Stimulated activated CD4-positive, alpha-beta T cell treated with anti-CD3 and anti-CD28 coated beads, Interleukin-2, amount 100 ng/mL, for 4 hours (primary cell): ENCODE results near the gene KLK11.
"Not testable (repeated sequence)": the region's sequence is repeated elsewhere in the genome, so short reads cannot be mapped to it uniquely, and the experiment has no call there.

Source experiments
- DNase-seq: peaks from one replicate; pipeline ENCODE4 v3.0.0-alpha.2; 2020; ENCODE audit warnings: low read depth

The KLK11 gene

GRCh38 chr19:51003316-51003715 lies 23.1 kb downstream of the KLK11 start:
- DNase-seq, result no peak

GRCh38 chr19:51002542-51003311 lies 23.7 kb downstream of the KLK11 start:
- DNase-seq, result no peak

- no peak for DNase-seq
Measured at GRCh38 chr19:51002089-51002532, 24.3 kb downstream of the KLK11 start.

- DNase-seq, result no peak
Measured at GRCh38 chr19:51001515-51001914, 24.9 kb downstream of the KLK11 start, which contains the start of gene KLK8. KLK8 (minus strand) TSS chr19:51001604; CDS start chr19:51001167, 437 bp downstream.

- DNase-seq, result no peak
Measured at GRCh38 chr19:51000981-51001380, 25.4 kb downstream of the KLK11 start.

GRCh38 chr19:51000426-51000825 lies 26.0 kb downstream of the KLK11 start:
- no peak for DNase-seq

- DNase-seq, result no peak
Measured at GRCh38 chr19:50998686-50999085, 27.7 kb downstream of the KLK11 start.

GRCh38 chr19:50998061-50998460 lies 28.4 kb downstream of the KLK11 start:
- no peak for DNase-seq

- no peak for DNase-seq
Measured at GRCh38 chr19:50994129-50994528, 32.3 kb downstream of the KLK11 start.

- no peak for DNase-seq
Measured at GRCh38 chr19:50992666-50993035, 33.8 kb downstream of the KLK11 start.

GRCh38 chr19:50984416-50984815 lies 42.0 kb downstream of the KLK11 start:
- DNase-seq, result not testable (repeated sequence)

GRCh38 chr19:50983625-50984292 lies 42.7 kb downstream of the KLK11 start, which contains the start of gene KLK7:
KLK7 (minus strand) TSS chr19:50983917; CDS start chr19:50982399, 1,518 bp downstream.
- DNase-seq, result no peak

- DNase-seq, result no peak
Measured at GRCh38 chr19:50982186-50982585, 44.2 kb downstream of the KLK11 start.

GRCh38 chr19:50981587-50982146 lies 44.7 kb downstream of the KLK11 start:
- DNase-seq, result no peak

GRCh38 chr19:50980208-50980607 lies 46.2 kb downstream of the KLK11 start:
- no peak for DNase-seq

- no peak for DNase-seq
Measured at GRCh38 chr19:50979758-50980157, 46.7 kb downstream of the KLK11 start.

GRCh38 chr19:50978772-50979390 lies 47.5 kb downstream of the KLK11 start:
- DNase-seq, result no peak

GRCh38 chr19:50977626-50978025 lies 48.8 kb downstream of the KLK11 start:
- DNase-seq, result no peak

- no peak for DNase-seq
Measured at GRCh38 chr19:50975766-50976165, 50.6 kb downstream of the KLK11 start.

- DNase-seq, result no peak
Measured at GRCh38 chr19:50974702-50975556, 51.5 kb downstream of the KLK11 start.

- no peak for DNase-seq
Measured at GRCh38 chr19:50972795-50973376, 53.5 kb downstream of the KLK11 start.
